Activated CD4-positive, alpha-beta T cell treated with anti-CD3 and anti-CD28 coated beads, Interleukin-2, Interleukin-4, amounts not matched to agents 100 ng/mL and 50 ng/mL, durations not matched to agents 16 hours and 8 hours (primary cell): Measurements from ENCODE around the gene CFLAR.
"Not testable (repeated sequence)": the region's sequence is repeated elsewhere in the genome, so short reads cannot be mapped to it uniquely, and the experiment has no call there.

ENCODE experiments used
- DNase-seq: peaks from one replicate; pipeline ENCODE4 v3.0.0-alpha.2; 2020; ENCODE audit warnings: low spot score

Gene CFLAR

GRCh38 chr2:201116115-201116958 is at the start of gene CFLAR:
Gene CFLAR, plus strand, starts transcription at chr2:201116164. Its CDS starts 13,702 bp downstream, at chr2:201129866.
- DNase-seq, result peak; percentile 89

DNA sequence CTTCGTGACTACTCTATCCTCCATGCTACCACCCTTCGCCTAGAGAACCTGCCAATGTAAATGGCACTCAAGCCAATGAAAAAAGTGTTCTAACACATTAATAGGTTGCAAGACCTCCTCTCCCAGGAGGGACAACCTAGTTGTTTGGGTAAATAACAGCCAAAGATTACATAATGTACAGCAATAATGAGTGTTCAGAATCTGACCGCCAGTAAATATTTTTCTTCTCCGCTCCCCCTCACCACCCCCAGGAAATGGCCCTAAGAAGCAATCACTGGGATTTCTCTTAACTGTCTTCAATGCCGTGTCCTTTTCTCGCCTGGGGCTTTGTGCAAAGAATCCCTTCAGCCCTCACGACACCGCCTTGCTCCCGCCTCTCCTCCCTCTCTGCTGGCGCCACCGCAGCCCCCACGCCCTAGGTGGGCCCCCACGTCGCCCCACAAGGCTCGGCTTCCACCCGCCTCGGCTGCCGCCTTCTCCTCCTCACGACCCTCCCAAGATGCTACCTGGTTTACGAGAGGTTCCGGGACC is 45.0 kb upstream of the CFLAR start:
- peak; percentile 4 for DNase-seq

DNA sequence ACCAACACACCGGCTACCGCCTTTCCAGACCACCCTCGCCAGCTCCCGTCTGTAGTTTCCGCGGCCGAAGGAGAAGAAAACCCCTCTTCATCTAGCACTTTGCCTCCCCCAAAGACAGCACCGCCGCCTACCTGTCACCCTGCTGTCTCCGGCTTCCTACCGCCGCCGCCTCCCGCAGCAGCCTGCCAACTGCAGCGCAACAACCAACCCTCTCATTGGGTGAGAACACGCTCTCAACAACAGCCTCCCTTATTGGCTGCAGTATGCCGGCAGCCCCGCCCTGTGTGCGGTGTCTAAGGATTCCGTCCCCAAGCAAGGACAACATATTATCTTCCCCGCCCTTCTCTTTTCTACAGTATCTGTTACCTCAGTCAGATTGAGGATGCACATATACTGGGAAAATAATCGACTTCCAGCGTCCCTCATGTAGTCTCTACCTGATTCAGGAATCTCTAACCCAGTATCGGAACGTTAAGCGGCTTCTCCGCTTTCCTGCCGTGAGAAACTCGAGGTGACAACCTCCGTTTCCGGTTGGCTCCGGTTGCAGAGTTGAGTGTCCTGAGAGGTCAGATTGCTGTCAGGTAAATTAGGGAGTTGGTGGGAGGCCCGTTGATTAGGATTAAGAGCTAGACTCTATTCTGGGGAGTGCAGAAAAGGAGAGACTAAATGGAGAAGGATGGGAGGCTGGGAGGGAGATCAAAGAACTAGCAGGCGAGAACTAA is 44.3 kb upstream of the CFLAR start, which contains the start of the genes HYCC2 and NDUFB3:
Gene HYCC2, minus strand, starts transcription at position 193 of the 722 bp plus-strand sequence. CDS start 47,662 bp downstream, outside the sequence.
Gene NDUFB3, plus strand, starts transcription at position 523 of the 722 bp plus-strand sequence. CDS start 6,882 bp downstream, outside the sequence.
- DNase-seq, result peak; percentile 96

- peak; percentile 3 for DNase-seq
Measured at GRCh38 chr2:201072201-201072530, 43.8 kb upstream of the CFLAR start.

GRCh38 chr2:201073071-201073470 is 42.9 kb upstream of the CFLAR start:
- DNase-seq, result no peak

- no peak for DNase-seq
Measured at GRCh38 chr2:201074996-201075395, 41.0 kb upstream of the CFLAR start.

GRCh38 chr2:201084863-201085262 is 31.1 kb upstream of the CFLAR start:
- no peak for DNase-seq

DNA sequence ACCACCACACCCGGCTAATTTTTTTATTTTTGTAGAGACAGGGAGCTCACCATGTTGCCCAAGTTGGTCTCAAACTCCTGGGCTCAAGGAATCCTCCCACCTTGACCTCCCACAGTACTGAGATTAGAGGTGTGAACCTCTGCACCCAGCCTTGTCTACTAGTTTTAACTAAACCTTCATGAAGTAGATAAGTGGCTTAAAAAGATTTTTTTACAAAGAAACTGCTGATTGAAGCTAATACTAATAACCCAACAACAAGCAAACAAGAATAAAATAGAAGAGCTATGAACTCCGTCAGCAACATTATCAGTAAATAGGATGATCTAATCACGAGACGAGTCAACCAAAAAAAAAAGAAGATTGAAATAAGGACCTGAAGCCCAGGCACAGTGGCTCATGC is 25.4 kb upstream of the CFLAR start:
- DNase-seq, result no peak

DNA sequence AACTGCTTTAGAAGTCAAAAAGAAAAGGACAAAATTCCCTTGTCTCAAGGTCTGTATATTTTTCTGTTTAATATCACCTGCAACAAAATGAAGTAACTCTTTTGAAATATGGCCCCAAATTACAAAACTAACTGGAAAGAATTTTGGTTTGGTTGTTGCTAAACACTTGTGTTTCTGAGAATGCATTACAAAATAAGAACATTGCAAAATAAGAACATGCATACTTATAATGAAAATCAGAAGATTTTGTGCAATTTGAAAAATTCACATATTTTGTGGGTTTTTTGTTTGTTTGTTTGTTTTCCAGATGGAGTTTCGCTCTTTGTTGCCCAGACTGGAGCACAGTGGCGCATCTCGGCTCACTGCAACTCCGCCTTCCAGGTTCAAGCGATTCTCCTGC is 22.4 kb upstream of the CFLAR start:
- DNase-seq, result no peak

DNA sequence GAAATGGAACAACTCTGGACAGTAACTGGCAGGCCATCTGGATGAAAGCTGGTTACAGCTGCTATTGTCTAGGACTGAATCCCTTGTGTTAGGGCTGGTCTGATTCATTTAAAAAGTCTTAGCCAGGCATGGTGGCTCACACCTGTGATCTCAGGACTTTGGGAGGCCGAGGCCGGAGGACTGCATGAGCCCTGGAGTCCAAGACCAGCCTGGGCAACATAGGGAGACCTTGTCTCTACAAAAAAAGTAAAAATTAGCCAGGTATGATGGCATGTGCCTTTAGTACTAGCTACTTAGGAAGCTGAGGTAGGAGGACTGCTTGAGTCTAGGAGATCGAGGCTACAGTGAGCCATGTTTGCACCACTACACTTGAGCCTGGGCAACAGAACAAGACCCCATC is 15.5 kb upstream of the CFLAR start:
- DNase-seq, result no peak

GRCh38 chr2:201105759-201106158 is 10.2 kb upstream of the CFLAR start:
- DNase-seq, result no peak

DNA sequence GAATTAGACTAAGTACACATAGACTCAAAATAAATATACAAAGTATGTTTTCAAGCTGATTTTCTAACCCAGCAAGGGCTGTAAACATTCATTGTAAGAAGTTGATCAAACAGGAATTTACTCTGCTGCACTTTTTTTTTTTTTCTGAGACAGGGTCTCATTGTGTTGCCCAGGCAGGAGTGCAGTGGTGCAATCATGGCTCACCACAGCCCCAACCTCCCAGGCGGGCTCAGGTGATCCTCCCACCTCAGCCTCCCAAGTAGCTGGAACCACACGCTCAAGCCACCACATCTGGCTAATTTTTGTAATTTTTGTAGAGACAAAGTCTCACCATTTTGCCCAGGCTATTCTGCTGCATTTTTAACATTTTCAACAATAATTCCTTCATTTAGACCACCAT is 8.3 kb upstream of the CFLAR start:
- no peak for DNase-seq

DNA sequence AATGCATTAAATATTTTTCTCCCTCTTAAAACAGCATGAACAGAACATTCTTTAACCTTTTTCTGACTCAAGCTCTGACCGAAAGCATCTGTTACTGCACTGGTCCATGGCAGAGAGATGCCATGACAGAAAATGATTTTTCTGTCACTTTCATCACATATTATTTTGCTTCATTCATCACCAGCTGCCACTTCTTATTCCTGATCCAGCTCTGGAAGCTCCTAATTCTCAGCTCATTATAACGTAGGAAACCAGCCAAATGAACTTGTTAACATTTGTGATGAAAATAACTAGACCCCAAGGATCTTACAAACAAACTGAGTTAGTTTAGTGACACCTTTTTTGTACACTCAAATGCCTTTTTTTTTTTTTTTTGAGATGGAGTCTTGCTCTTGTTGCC is 7.6 kb upstream of the CFLAR start:
- DNase-seq, result no peak

- DNase-seq, result no peak
Measured at GRCh38 chr2:201109186-201109585, 6.8 kb upstream of the CFLAR start.

DNA sequence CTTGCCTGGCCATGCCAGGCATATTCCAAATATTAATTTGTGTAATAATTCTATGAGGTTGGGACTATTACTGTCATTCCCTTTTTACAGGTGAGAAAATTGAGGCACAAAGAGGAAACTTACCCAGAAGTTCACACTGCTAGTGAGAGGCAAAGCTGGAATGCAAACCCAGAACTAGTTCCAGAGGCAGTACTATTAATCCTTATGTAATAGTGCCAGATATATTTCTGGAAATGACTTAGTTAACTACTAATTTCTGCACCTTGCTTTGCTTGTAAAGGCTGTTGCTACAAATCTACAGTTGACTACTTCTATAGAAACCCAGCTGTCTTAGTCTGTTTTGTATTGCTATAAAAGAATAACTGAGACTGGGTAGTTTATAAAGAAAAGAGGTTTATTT is 5.3 kb upstream of the CFLAR start:
- DNase-seq, result no peak

GRCh38 chr2:201111096-201111495 is 4.9 kb upstream of the CFLAR start:
- DNase-seq, result no peak

DNA sequence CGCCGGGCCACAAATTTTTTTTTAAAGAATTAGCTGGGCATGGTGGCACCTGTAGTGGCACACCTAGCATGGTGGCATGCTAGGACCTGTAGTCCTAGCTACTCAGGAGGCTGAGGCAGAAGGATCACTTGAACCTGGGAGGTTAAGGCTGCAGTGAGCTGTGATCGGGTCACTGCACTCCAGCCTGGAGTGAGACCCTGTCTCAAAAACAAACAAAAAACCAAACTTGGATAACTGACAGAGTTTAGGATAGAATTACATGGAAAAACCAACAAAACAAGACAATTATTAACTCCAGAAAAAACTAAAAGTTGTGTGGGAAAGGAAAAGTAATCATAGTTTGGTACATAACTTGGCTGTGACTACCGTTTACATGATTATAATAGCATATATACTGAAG is 1.6 kb upstream of the CFLAR start:
- DNase-seq, result no peak

DNA sequence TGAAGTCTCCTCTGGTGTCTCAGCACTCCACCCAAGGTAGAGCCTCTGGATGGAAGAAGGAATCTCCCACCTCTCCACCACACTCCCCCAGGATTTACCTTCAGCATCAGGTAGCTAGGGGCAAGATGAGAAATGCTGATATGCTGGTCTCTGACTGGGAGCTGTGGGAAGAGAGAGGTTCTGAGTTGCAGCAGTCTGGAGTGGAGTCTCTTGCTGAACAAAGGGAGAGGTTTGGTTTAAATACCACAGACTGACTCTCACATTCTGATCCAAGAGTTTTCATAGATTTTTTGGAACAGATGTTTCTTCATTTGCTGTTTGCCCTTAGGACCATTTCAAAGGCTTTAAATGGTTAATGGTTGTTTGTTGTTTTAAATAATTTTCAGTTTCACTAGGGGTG is 1.1 kb upstream of the CFLAR start:
- DNase-seq, result no peak

DNA sequence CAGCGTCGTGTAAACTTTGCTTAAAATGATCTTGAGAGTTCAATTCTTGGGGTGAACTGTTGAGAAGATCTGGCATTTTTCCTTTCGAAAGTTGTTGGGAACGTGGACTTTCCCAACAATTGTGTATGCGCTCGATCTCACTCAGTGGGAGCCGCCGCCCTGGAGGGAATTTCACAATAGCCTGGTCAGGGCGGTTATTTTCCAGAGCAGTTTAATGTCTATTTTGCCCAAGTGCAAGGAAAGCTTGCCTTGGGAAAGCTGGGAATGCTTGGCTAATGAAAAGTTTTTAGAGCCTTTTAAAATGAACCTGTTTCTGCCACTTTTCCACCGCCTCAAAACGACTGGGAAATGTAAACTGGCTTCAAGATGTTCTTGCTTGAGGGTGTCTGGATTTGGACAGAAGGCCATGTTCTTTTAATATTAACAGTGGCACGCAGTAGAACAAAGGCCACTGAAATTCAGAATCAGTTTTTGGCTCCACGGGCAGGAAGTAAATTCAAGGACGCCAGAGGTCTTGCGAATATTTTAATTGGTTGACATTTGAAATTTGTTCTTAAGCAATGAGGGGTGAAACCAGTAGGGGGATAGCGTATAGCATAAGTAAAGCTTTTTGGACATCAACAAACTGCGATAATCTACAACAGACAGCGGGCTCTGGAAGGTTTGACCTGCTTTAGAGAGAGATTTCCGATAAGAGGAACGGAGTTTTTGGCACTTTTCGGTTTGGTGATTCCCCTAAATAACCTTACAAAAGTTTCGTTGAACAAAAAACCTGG is 1.2 kb downstream of the CFLAR start:
- DNase-seq, result peak; percentile 81

- DNase-seq, result not testable (repeated sequence)
Measured at GRCh38 chr2:201117735-201118094, 1.8 kb downstream of the CFLAR start.

- DNase-seq, result peak; percentile 90
Measured at GRCh38 chr2:201118121-201118960, 2.4 kb downstream of the CFLAR start.
